Activated CD4-positive, alpha-beta T cell treated with anti-CD3 and anti-CD28 coated beads for 36 hours (primary cell): ENCODE results near the gene GH1. TPM values are rescaled to one million over a fixed set of nuclear protein-coding genes. Genes with fewer than 3 reads are reported as not detected.
"Not testable (repeated sequence)": the region's sequence is repeated elsewhere in the genome, so short reads cannot be mapped to it uniquely, and the experiment has no call there.

ENCODE experiments used
- ATAC-seq: fragments of 200-7000 bp; cut with Tn5 transposase; one replicate; pipeline ENCODE4 v1.10.0; 2021; ENCODE audit warnings: mild to moderate bottlenecking, moderate library complexity
- CTCF ChIA-PET: fragments of 350-600 bp; sonication (Branson Sonifier 250); formaldehyde crosslinking; loops from one replicate; lab custom pipeline; 2021; ENCODE audit warnings: antibody characterized with exemption; lab: Charles Lee
- POLR2A ChIA-PET: fragments of 350-600 bp; sonication (Branson Sonifier 250); formaldehyde crosslinking; loops from one replicate; lab custom pipeline; 2021; ENCODE audit warnings: antibody characterized with exemption, inconsistent platforms; lab: Charles Lee
- DNase-seq: peaks from one replicate; pipeline ENCODE4 v3.0.0-alpha.2; 2020
- H3K27ac Mint-ChIP-seq: one replicate; pipeline ENCODE4 v1.8.0; 2021; ENCODE audit warnings: mixed read lengths
- H3K27me3 Mint-ChIP-seq: one replicate; pipeline ENCODE4 v1.8.0; 2021; ENCODE audit warnings: mixed read lengths
- H3K36me3 Mint-ChIP-seq: one replicate; pipeline ENCODE4 v1.8.0; 2021; ENCODE audit warnings: low read depth, mixed read lengths
- H3K4me1 Mint-ChIP-seq: one replicate; pipeline ENCODE4 v1.8.0; 2021; ENCODE audit warnings: mixed read lengths
- H3K4me3 Mint-ChIP-seq: one replicate; pipeline ENCODE4 v1.8.0; 2021; ENCODE audit warnings: mild to moderate bottlenecking, moderate library complexity, mixed read lengths
- H3K9me3 Mint-ChIP-seq: one replicate; pipeline ENCODE4 v1.8.0; 2021; ENCODE audit warnings: low read depth, mixed read lengths
- intact Hi-C, 2 experiments: fragments of 100-400 bp; cut with DNase I in 1 of 2; cut with micrococcal nuclease in 1 of 2; formaldehyde crosslinking; loops; one replicate each; pipeline versions ENCODE4 v1.14.2 to v1.15.1; 2022 to 2024; cut with DNase I, micrococcal nuclease
- total RNA-seq, 2 experiments: library from RNA; stranded (reverse); gene quantifications; one replicate each; pipeline ENCODE4 v1.2.3, GENCODE V29; 2021

GH1 gene
- total RNA-seq, 2 experiments from 2014 or later, result 0.28 TPM; not detected in 1

- ATAC-seq, POLR2A ChIA-PET, H3K9me3 Mint-ChIP-seq, H3K4me3 Mint-ChIP-seq, intact Hi-C loops, H3K36me3 Mint-ChIP-seq, H3K27me3 Mint-ChIP-seq, H3K27ac Mint-ChIP-seq, DNase-seq, H3K4me1 Mint-ChIP-seq: not testable (repeated sequence)
- CTCF ChIA-PET, result interaction anchor here (2.2 kb wide), 1 partner anchor 31 kb away, joined by 5 read pairs; no protein-coding TSS in a partner anchor
Measured at GRCh38 chr17:63894021-63894420, 24.6 kb downstream of the GH1 start.

GRCh38 chr17:63892316-63893037 lies 26.2 kb downstream of the GH1 start:
- H3K27ac Mint-ChIP-seq, H3K4me1 Mint-ChIP-seq, H3K9me3 Mint-ChIP-seq, ATAC-seq, intact Hi-C loops, H3K4me3 Mint-ChIP-seq, H3K27me3 Mint-ChIP-seq, POLR2A ChIA-PET, DNase-seq, H3K36me3 Mint-ChIP-seq: not testable (repeated sequence)
- CTCF ChIA-PET, result interaction anchor here (1.1 to 2.2 kb wide), 6 partner anchors 10 to 76 kb away, joined by 3 to 7 read pairs (median 4); no protein-coding TSS in a partner anchor

GRCh38 chr17:63889026-63889848 lies 29.4 kb downstream of the GH1 start:
- intact Hi-C loops, H3K27me3 Mint-ChIP-seq, POLR2A ChIA-PET, H3K36me3 Mint-ChIP-seq, H3K4me3 Mint-ChIP-seq, H3K4me1 Mint-ChIP-seq, H3K27ac Mint-ChIP-seq, H3K9me3 Mint-ChIP-seq: not testable (repeated sequence)
- peak; percentile 82 for ATAC-seq
- CTCF ChIA-PET, result interaction anchor here (0.5 to 4.1 kb wide), 14 partner anchors 15 to 244 kb away, joined by 3 to 19 read pairs (median 4); partner anchors contain the start of gene CSHL1
- peak; percentile 36 for DNase-seq

- H3K36me3 Mint-ChIP-seq, POLR2A ChIA-PET, ATAC-seq: not testable (repeated sequence)
Measured at GRCh38 chr17:63885119-63885518, 33.5 kb downstream of the GH1 start.

GRCh38 chr17:63882626-63883126 lies 36.0 kb downstream of the GH1 start:
- H3K4me1 Mint-ChIP-seq, POLR2A ChIA-PET, ATAC-seq, H3K27me3 Mint-ChIP-seq, intact Hi-C loops, H3K27ac Mint-ChIP-seq, H3K36me3 Mint-ChIP-seq, DNase-seq, H3K9me3 Mint-ChIP-seq, H3K4me3 Mint-ChIP-seq: not testable (repeated sequence)
- CTCF ChIA-PET, result interaction anchor here (0.6 to 1.2 kb wide), 7 partner anchors 10 to 1400 kb away, joined by 3 to 5 read pairs (median 3); no protein-coding TSS in a partner anchor

More at GRCh38 chr17:63885119-63885518, 33.5 kb downstream of the GH1 start:
- H3K4me1 Mint-ChIP-seq, H3K9me3 Mint-ChIP-seq, DNase-seq, H3K4me3 Mint-ChIP-seq, H3K27ac Mint-ChIP-seq, H3K27me3 Mint-ChIP-seq, intact Hi-C loops: not testable (repeated sequence)
- CTCF ChIA-PET, result interaction anchor here (1.3 kb wide), 1 partner anchor 140 kb away, joined by 3 read pairs; no protein-coding TSS in a partner anchor

- no peaks in the 10 kb centered on the region for H3K27me3 Mint-ChIP-seq
- ATAC-seq (peak; percentile 96), DNase-seq (peak; percentile 77)
- CTCF ChIA-PET, result interaction anchor here (1.1 to 1.2 kb wide), 3 partner anchors 10 to 147 kb away, joined by 3 to 4 read pairs (median 4); no protein-coding TSS in a partner anchor
- H3K27ac Mint-ChIP-seq, result no peak within 1 kb of the TSS
- H3K9me3 Mint-ChIP-seq, result no peaks in the 10 kb centered on the region
- no peaks in the 10 kb centered on the region for H3K36me3 Mint-ChIP-seq
- intact Hi-C loops, result no loop called here
- POLR2A ChIA-PET, result no interaction called here
- H3K4me1 Mint-ChIP-seq, result no peaks in the 10 kb centered on the region
- H3K4me3 Mint-ChIP-seq, result no peak within 1 kb of the TSS
Measured at GRCh38 chr17:63881935-63882601, 36.6 kb downstream of the GH1 start, which contains the start of gene GH2. Gene GH2 (minus strand): TSS chr17:63881944. CDS start chr17:63881801, 143 bp downstream.

- ATAC-seq, H3K27me3 Mint-ChIP-seq, H3K4me1 Mint-ChIP-seq, H3K9me3 Mint-ChIP-seq, POLR2A ChIA-PET, H3K4me3 Mint-ChIP-seq, H3K36me3 Mint-ChIP-seq, DNase-seq, H3K27ac Mint-ChIP-seq, intact Hi-C loops: not testable (repeated sequence)
- CTCF ChIA-PET, result interaction anchor here (0.6 to 1.1 kb wide), 7 partner anchors 11 to 296 kb away, joined by 3 to 7 read pairs (median 4); no protein-coding TSS in a partner anchor
Measured at GRCh38 chr17:63881337-63881736, 37.3 kb downstream of the GH1 start.

GRCh38 chr17:63880706-63881105 lies 37.9 kb downstream of the GH1 start:
- DNase-seq, result no peak
- Mint-ChIP-seq H3K27me3 (no peaks in the 10 kb centered on the region), H3K9me3 (no peaks in the 10 kb centered on the region), H3K36me3 (no peaks in the 10 kb centered on the region), H3K4me3 (no peak overlapping the region), H3K4me1 (no peaks in the 10 kb centered on the region), H3K27ac (no peak overlapping the region)
- intact Hi-C loops, result no loop called here
- no peak for ATAC-seq
- ChIA-PET POLR2A (no interaction called here), CTCF (interaction anchor here (0.6 to 1.1 kb wide), 5 partner anchors 11 to 253 kb away, joined by 3 to 7 read pairs (median 4); no protein-coding TSS in a partner anchor)

- H3K4me3 Mint-ChIP-seq, intact Hi-C loops, H3K27ac Mint-ChIP-seq, H3K36me3 Mint-ChIP-seq, H3K9me3 Mint-ChIP-seq, H3K27me3 Mint-ChIP-seq, ATAC-seq, H3K4me1 Mint-ChIP-seq, DNase-seq, POLR2A ChIA-PET: not testable (repeated sequence)
- CTCF ChIA-PET, result interaction anchor here (1.0 kb wide), 2 partner anchors 14 to 19 kb away, joined by 3 read pairs; no protein-coding TSS in a partner anchor
Measured at GRCh38 chr17:63878413-63878812, 40.2 kb downstream of the GH1 start.

- ATAC-seq, result not testable (repeated sequence)
Measured at GRCh38 chr17:63874693-63875092, 43.9 kb downstream of the GH1 start.

More at GRCh38 chr17:63874693-63875092, 43.9 kb downstream of the GH1 start:
- CTCF ChIA-PET, result interaction anchor here (0.9 kb wide), 1 partner anchor 10 kb away, joined by 6 read pairs; no protein-coding TSS in a partner anchor
- POLR2A ChIA-PET, result interaction anchor here (0.6 kb wide), 1 partner anchor 259 kb away, joined by 7 read pairs; no protein-coding TSS in a partner anchor
- H3K4me1 Mint-ChIP-seq, DNase-seq, H3K27ac Mint-ChIP-seq, H3K36me3 Mint-ChIP-seq, intact Hi-C loops, H3K27me3 Mint-ChIP-seq, H3K4me3 Mint-ChIP-seq, H3K9me3 Mint-ChIP-seq: not testable (repeated sequence)
